Common myeloid progenitor, CD34-positive (primary cell): ENCODE data around the gene VEGFA.

Experiments
- CTCF ChIA-PET: fragments of 350-600 bp; sonication (Branson Sonifier 250); formaldehyde crosslinking; loops from one replicate; lab custom pipeline; 2021; ENCODE audit warnings: antibody characterized with exemption; lab: Charles Lee
- POLR2A ChIA-PET: fragments of 350-600 bp; sonication (Branson Sonifier 250); formaldehyde crosslinking; loops from one replicate; lab custom pipeline; 2021; ENCODE audit warnings: antibody characterized with exemption; lab: Charles Lee
- DNase-seq, 3 donors: peaks; one replicate each; pipeline versions ENCODE4 v3.0.0 to v3.0.0-alpha.2; 2013
- H3K27ac ChIP-seq, 2 experiments: 1 replicate in 1 of 2; 2 replicates in 1 of 2; pipeline ENCODE4 v1.7.0; 2013; ENCODE audit warnings: inconsistent platforms in 2 of 2, low read length in 2 of 2, mild to moderate bottlenecking in 2 of 2, low read depth in 1 of 2, moderate library complexity in 1 of 2; ENCODE audit not compliant: severe bottlenecking in 2 of 2, insufficient read depth in 1 of 2, poor library complexity in 1 of 2
- H3K27me3 ChIP-seq, 5 experiments: replicated peaks in 2 of 5; 1 replicate in 3 of 5; 2 replicates in 2 of 5; pipeline versions ENCODE4 v1.6.1 to v1.7.0; 2013; ENCODE audit warnings: low read length in 4 of 5, mild to moderate bottlenecking in 2 of 5, moderate library complexity in 2 of 5, inconsistent platforms in 1 of 5; ENCODE audit not compliant: insufficient read depth in 5 of 5, control insufficient read depth in 4 of 5
- H3K36me3 ChIP-seq, 4 experiments: 1 replicate in 2 of 4; 2 replicates in 2 of 4; pipeline versions ENCODE4 v1.6.1 to v1.7.0; 2013; ENCODE audit warnings: low read length in 3 of 4, control low read depth in 1 of 4, mild to moderate bottlenecking in 1 of 4; ENCODE audit not compliant: control insufficient read depth in 4 of 4, insufficient read depth in 4 of 4
- H3K4me1 ChIP-seq, 4 experiments: 1 replicate in 3 of 4; 2 replicates in 1 of 4; pipeline versions ENCODE4 v1.6.1 to v1.7.1; 2013; ENCODE audit warnings: low read length in 3 of 4, mild to moderate bottlenecking in 3 of 4, control low read depth in 1 of 4, inconsistent platforms in 1 of 4, moderate library complexity in 1 of 4; ENCODE audit not compliant: control insufficient read depth in 4 of 4, insufficient read depth in 4 of 4; ENCODE audit errors: control extremely low read depth in 1 of 4
- H3K4me3 ChIP-seq, 7 experiments: 1 replicate in 4 of 7; 2 replicates in 3 of 7; pipeline versions ENCODE4 v1.5.1 to v1.7.0; 2013; ENCODE audit warnings: mild to moderate bottlenecking in 7 of 7, low read length in 6 of 7, moderate library complexity in 6 of 7, inconsistent platforms in 2 of 7, low read depth in 2 of 7, control low read depth in 1 of 7; ENCODE audit not compliant: insufficient read depth in 4 of 7, control insufficient read depth in 1 of 7; ENCODE audit errors: extremely low read depth in 1 of 7
- H3K9me3 ChIP-seq, 5 experiments: 1 replicate in 4 of 5; 2 replicates in 1 of 5; pipeline versions ENCODE4 v1.6.1 to v1.7.1; 2013; ENCODE audit warnings: low read length in 4 of 5, mild to moderate bottlenecking in 2 of 5, inconsistent platforms in 1 of 5, low read depth in 1 of 5, moderate library complexity in 1 of 5; ENCODE audit not compliant: control insufficient read depth in 4 of 5, insufficient read depth in 2 of 5; ENCODE audit errors: control extremely low read depth in 1 of 5
- WGBS: methylation state at CpG from one replicate; pipeline ENCODE4 v1.1.5; 2013; ENCODE audit not compliant: insufficient coverage; 5-methylcytosine and 5-hydroxymethylcytosine counted together

Gene VEGFA

DNA sequence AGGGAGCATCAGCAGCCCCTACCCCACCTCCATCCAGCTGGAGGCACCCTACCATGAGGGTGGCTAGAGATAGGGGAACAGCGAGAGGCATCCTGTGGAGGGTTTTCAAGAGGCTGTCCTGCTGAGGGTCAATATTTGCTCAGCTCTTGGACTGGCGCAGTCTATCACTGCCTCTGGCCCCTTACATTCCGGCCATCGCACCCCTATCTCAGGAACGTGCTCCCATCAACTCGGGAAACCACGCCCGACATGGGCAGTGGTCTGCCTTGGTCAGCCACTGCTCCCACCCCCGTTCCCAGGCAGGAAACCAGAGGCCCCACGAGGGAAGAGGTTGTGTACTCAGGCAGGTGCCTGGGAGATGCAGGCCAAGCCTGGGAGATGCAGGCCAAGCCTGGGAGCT lies 57.9 kb downstream of the VEGFA start:
- ChIA-PET POLR2A (interaction anchor here (1.1 kb wide), 1 partner anchor 20 kb away, joined by 3 read pairs; no protein-coding TSS in a partner anchor), CTCF (interaction anchor here (0.8 to 2.8 kb wide), 2 partner anchors 9 to 18 kb away, joined by 3 to 12 read pairs; no protein-coding TSS in a partner anchor)
- no peaks in the 10 kb centered on the region for H3K36me3 ChIP-seq
- H3K9me3 ChIP-seq = no peaks in the 10 kb centered on the region
- H3K4me3 ChIP-seq = no peak overlapping the region
- WGBS = 73% methylated on average over 9 of the region's 10 CpGs
- H3K27ac ChIP-seq = no peak overlapping the region
- DNase-seq = no peak
- H3K4me1 ChIP-seq = peaks cover 0 to 11% (median 4%) of the 10 kb centered on the region in 4 experiments
- no peaks in the 10 kb centered on the region for H3K27me3 ChIP-seq

DNA sequence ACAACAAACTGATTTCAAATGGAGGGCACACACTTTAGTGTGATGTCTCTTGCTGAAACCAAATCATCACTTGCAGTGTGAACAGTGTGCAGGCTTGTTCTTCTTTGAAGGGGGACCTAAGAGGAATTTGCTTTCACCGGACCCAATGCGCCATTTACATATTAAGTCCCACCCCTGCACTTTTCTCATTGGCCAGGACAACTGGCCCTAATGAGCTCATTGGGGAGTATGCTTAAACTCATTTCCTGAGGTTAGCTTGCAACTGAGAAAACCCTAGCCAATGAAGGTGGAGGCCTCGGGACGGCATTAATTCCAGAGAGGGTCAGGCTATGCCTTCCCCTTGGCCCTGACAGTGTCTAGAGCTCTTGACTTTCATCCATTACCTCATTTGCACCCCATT lies 58.7 kb downstream of the VEGFA start:
- H3K36me3 ChIP-seq = no peaks in the 10 kb centered on the region
- no peak overlapping the region for H3K27ac ChIP-seq
- H3K9me3 ChIP-seq = no peaks in the 10 kb centered on the region
- CTCF ChIA-PET = interaction anchor here (0.8 to 2.8 kb wide), 4 partner anchors 10 to 107 kb away, joined by 3 to 12 read pairs (median 4); no protein-coding TSS in a partner anchor
- H3K27me3 ChIP-seq = no peaks in the 10 kb centered on the region
- H3K4me1 ChIP-seq = peaks cover 0 to 11% (median 4%) of the 10 kb centered on the region in 4 experiments
- whole genome bisulfite sequencing = 100% methylated on average over 1 of the region's 4 CpGs
- no peak overlapping the region for H3K4me3 ChIP-seq
- POLR2A ChIA-PET = no interaction called here
- peak in 2 of 3 donors; percentile 40 to 50 for DNase-seq

DNA sequence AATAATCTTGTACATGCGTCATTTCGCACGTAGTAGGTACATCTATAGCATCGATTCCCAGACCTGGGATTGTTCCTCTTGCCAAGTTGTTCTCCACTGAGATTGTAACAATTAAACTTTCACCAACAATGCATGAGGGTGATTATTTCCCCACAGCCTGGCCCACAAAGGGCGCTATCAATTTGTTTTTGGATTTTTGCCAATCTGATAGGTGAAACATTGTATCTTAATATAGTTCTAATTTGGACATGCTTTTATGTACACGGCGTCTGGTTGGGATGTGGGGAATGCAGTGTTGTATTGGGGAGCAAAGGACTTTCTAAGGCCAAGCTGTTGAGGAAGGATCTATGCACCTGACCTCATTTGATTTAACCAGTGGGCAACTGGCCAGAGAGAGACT lies 59.5 kb downstream of the VEGFA start:
- Histone ChIP-seq H3K27me3 (no peaks in the 10 kb centered on the region), H3K4me1 (peaks cover 0 to 5% (median under 1%) of the 10 kb centered on the region in 4 experiments), H3K27ac (no peak overlapping the region), H3K36me3 (no peaks in the 10 kb centered on the region), H3K4me3 (no peak overlapping the region), H3K9me3 (no peaks in the 10 kb centered on the region)
- no peak for DNase-seq
- POLR2A ChIA-PET = no interaction called here
- WGBS = 64% methylated on average over 6 of the region's 7 CpGs
- CTCF ChIA-PET = interaction anchor here (1.1 to 2.8 kb wide), 4 partner anchors 11 to 246 kb away, joined by 3 to 12 read pairs (median 4); no protein-coding TSS in a partner anchor

DNA sequence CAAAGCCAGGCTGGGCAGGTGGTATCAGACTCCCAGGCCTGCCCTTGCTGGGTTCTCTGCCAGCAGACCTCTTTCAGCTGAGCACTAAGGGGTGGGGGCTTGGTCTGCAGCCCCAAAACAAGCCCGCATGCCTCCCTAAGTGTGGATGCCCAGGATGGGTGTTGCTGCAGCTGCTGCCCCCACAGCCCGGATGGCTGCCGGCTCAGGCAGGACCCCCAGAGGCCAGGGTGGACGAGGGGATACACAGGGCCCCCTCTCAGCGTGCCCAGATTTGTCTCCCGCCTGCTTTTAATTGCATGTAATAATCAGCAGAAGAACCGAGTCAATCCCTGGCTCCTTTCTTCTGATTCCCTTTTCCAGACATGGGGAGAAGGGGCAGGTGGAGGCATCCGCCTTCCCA lies 60.8 kb downstream of the VEGFA start:
- Histone ChIP-seq H3K36me3 (no peaks in the 10 kb centered on the region), H3K9me3 (no peaks in the 10 kb centered on the region), H3K4me1 (peaks cover 0 to 3% (median 0%) of the 10 kb centered on the region in 4 experiments), H3K27me3 (no peaks in the 10 kb centered on the region), H3K4me3 (no peak overlapping the region), H3K27ac (no peak overlapping the region)
- CTCF ChIA-PET = interaction anchor here (0.9 to 1.4 kb wide), 2 partner anchors 14 to 56 kb away, joined by 4 to 5 read pairs; no protein-coding TSS in a partner anchor
- DNase-seq = no peak
- WGBS = 100% methylated on average over 7 of the region's 8 CpGs
- POLR2A ChIA-PET = no interaction called here

DNA sequence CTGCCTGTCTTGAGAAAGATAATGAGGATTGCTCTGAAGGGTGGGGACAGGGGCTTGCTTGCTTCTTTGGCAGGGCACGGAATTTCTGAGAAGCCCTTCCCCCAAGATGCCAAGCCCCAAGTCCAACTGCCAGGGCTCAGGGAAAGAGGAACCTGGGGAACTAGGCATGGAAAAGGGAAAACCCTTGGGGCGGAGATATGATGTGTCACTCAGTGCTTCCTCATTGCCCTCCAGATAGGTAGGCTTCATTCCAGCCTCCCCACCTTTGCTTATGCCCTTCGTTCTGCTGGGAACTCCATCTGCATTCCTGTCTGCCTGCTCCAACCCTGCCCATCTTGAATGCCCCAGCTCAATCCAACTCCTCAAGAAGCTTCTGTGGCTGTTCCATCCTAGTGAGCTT lies 61.2 kb downstream of the VEGFA start:
- Histone ChIP-seq H3K9me3 (no peaks in the 10 kb centered on the region), H3K4me3 (no peak overlapping the region), H3K27me3 (no peaks in the 10 kb centered on the region), H3K4me1 (peaks cover 0 to 3% (median 0%) of the 10 kb centered on the region in 4 experiments), H3K27ac (no peak overlapping the region), H3K36me3 (no peaks in the 10 kb centered on the region)
- WGBS = 76% methylated on average over 3 of the region's 3 CpGs
- ChIA-PET CTCF (interaction anchor here (1.1 to 1.9 kb wide), 3 partner anchors 12 to 62 kb away, joined by 3 to 6 read pairs (median 4); no protein-coding TSS in a partner anchor), POLR2A (no interaction called here)
- DNase-seq = no peak

DNA sequence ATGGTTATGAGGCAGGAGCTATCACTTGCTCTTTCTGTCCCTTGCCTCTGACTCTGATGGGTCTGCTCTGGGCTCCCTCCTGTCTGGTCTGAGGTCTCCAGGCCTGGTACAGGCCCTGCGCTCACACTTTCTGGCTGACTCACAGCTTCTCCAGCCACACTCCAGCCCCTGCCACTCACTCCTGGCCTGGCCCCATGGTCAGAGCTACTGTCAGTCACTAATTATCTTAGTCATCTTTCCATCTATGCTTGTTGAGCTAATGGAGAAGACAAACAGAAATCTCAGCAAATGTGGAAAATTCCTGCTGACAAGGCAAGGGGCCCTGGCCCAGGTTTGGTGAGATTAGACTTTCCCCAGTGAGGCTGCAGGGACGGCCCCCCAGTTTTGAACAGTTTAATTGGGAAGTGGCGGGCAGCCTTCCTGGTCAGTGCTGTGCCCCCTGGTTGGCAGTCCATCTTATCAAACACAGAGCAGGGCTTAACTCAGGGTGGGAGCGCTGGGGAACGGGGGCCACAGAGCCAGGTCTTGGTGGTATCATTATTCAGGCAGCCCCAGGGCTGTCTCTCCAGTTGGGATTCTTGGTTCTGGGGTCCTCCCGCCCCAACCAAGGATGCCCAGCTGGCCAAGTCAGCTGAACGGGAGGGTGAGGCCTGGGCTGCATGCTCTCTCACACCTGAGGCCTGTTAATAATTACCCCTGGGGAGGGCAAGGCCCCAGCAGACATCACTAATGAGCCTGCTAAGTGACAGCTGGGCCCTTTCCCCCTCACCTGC lies 63.4 kb downstream of the VEGFA start:
- H3K27ac ChIP-seq = no peak overlapping the region
- H3K9me3 ChIP-seq = no peaks in the 10 kb centered on the region
- no peaks in the 10 kb centered on the region for H3K27me3 ChIP-seq
- ChIA-PET POLR2A (no interaction called here), CTCF (interaction anchor here (0.7 to 1.3 kb wide), 8 partner anchors 11 to 299 kb away, joined by 3 to 4 read pairs (median 3); partner anchors contain the start of gene VEGFA)
- DNase-seq = no peak
- H3K4me1 ChIP-seq = peaks cover 0 to 10% (median 7%) of the 10 kb centered on the region in 4 experiments
- no peak overlapping the region for H3K4me3 ChIP-seq
- no peaks in the 10 kb centered on the region for H3K36me3 ChIP-seq
- 96% methylated on average over 7 of the region's 7 CpGs for WGBS

DNA sequence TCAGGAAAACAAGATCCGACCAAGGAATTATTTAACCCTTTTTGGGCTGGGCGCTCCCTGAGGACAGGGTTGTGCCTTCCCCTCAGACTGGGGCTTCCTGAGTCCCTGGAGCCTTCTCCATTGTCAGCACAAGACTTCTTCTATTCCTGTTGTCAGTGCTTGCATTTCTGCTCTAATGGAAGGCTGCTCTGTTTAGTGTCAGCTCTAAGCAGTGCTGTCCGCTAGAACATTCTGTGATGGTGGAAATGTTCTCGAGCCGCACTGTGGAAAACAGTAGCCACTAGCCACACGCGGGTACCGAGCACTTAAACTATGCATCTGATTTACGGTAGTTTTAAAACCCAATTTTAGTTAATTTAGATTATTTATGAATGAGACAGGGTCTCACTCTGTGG lies 64.0 kb downstream of the VEGFA start:
- no peak overlapping the region for H3K27ac ChIP-seq
- CTCF ChIA-PET = interaction anchor here (1.3 kb wide), 1 partner anchor 11 kb away, joined by 3 read pairs; no protein-coding TSS in a partner anchor
- no peaks in the 10 kb centered on the region for H3K36me3 ChIP-seq
- no peaks in the 10 kb centered on the region for H3K9me3 ChIP-seq
- POLR2A ChIA-PET = no interaction called here
- DNase-seq = no peak
- peaks cover 0 to 15% (median 12%) of the 10 kb centered on the region in 4 experiments for H3K4me1 ChIP-seq
- 97% methylated on average over 8 of the region's 9 CpGs for WGBS
- no peaks in the 10 kb centered on the region for H3K27me3 ChIP-seq
- no peak overlapping the region for H3K4me3 ChIP-seq
